Activated naive CD8-positive, alpha-beta T cell treated with anti-CD3 and anti-CD28 coated beads, Interleukin-2, amount 10 ng/mL, durations not matched to agents 7 days and 5 days (primary cell): Measurements from ENCODE around the gene CDH16. TPM values are rescaled to one million over a fixed set of nuclear protein-coding genes. Genes with fewer than 3 reads are reported as not detected.
A peak's percentile ranks its signal among the peaks of the same experiment; 100 is the strongest.

Experiments used
- ATAC-seq: fragments of 150-1000 bp; cut with Tn5 transposase; one replicate; pipeline ENCODE4 v1.10.0; 2021; ENCODE audit warnings: low read depth, moderate library complexity
- POLR2A ChIA-PET: fragments of 350-600 bp; sonication (Branson Sonifier 250); formaldehyde crosslinking; loops from one replicate; lab custom pipeline; 2021; ENCODE audit warnings: antibody characterized with exemption; lab: Charles Lee
- DNase-seq: peaks from one replicate; pipeline ENCODE4 v3.0.0; 2021
- H3K27ac Mint-ChIP-seq: one replicate; pipeline ENCODE4 v1.8.0; 2022; ENCODE audit warnings: mild to moderate bottlenecking, mixed read lengths
- H3K27me3 Mint-ChIP-seq: one replicate; pipeline ENCODE4 v1.8.0; 2022; ENCODE audit warnings: mild to moderate bottlenecking, moderate library complexity, mixed read lengths
- H3K36me3 Mint-ChIP-seq: one replicate; pipeline ENCODE4 v1.8.0; 2021; ENCODE audit warnings: mild to moderate bottlenecking, mixed read lengths
- H3K4me1 Mint-ChIP-seq: one replicate; pipeline ENCODE4 v1.8.0; 2021; ENCODE audit warnings: mixed read lengths
- H3K4me3 Mint-ChIP-seq: one replicate; pipeline ENCODE4 v1.8.0; 2022; ENCODE audit warnings: mild to moderate bottlenecking, moderate library complexity, mixed read lengths
- H3K9me3 Mint-ChIP-seq: one replicate; pipeline ENCODE4 v1.8.0; 2021; ENCODE audit warnings: mixed read lengths
- total RNA-seq, 2 experiments: library from RNA; stranded (reverse); gene quantifications; one replicate each; pipeline ENCODE4 v1.2.3, GENCODE V29; 2021

The CDH16 gene
- total RNA-seq, 2 experiments from 2014 or later: not detected

- ATAC-seq (no peak), DNase-seq (no peak)
- POLR2A ChIA-PET: interaction anchor here (1.3 kb wide), 1 partner anchor 16 kb away, joined by 3 read pairs; no protein-coding TSS in a partner anchor
- Mint-ChIP-seq H3K27me3 (peaks cover 9% of the 10 kb centered on the region), H3K4me3 (no peak overlapping the region), H3K36me3 (no peaks in the 10 kb centered on the region), H3K27ac (no peak overlapping the region), H3K9me3 (no peaks in the 10 kb centered on the region), H3K4me1 (peaks cover 7% of the 10 kb centered on the region)
Measured at GRCh38 chr16:66910175-66910940, 8.3 kb downstream of the CDH16 start.

- Mint-ChIP-seq H3K4me3 (no peak overlapping the region), H3K9me3 (no peaks in the 10 kb centered on the region), H3K36me3 (no peaks in the 10 kb centered on the region), H3K4me1 (peaks cover 7% of the 10 kb centered on the region), H3K27ac (no peak overlapping the region), H3K27me3 (peaks cover 3% of the 10 kb centered on the region)
- DNase-seq: no peak
- POLR2A ChIA-PET: no interaction called here
- no peak for ATAC-seq
Measured at GRCh38 chr16:66908762-66909559, 9.7 kb downstream of the CDH16 start.

GRCh38 chr16:66908116-66908515 lies 10.6 kb downstream of the CDH16 start:
- peaks cover 3% of the 10 kb centered on the region for H3K27me3 Mint-ChIP-seq
- H3K4me1 Mint-ChIP-seq: peaks cover 7% of the 10 kb centered on the region
- H3K4me3 Mint-ChIP-seq: no peak overlapping the region
- ATAC-seq: no peak
- POLR2A ChIA-PET: no interaction called here
- no peak for DNase-seq
- no peak overlapping the region for H3K27ac Mint-ChIP-seq
- no peaks in the 10 kb centered on the region for H3K36me3 Mint-ChIP-seq
- no peaks in the 10 kb centered on the region for H3K9me3 Mint-ChIP-seq

- no peak overlapping the region for H3K4me3 Mint-ChIP-seq
- POLR2A ChIA-PET: no interaction called here
- H3K27me3 Mint-ChIP-seq: peaks cover 3% of the 10 kb centered on the region
- peaks cover 7% of the 10 kb centered on the region for H3K4me1 Mint-ChIP-seq
- no peaks in the 10 kb centered on the region for H3K9me3 Mint-ChIP-seq
- no peak for ATAC-seq
- H3K36me3 Mint-ChIP-seq: no peaks in the 10 kb centered on the region
- no peak for DNase-seq
- no peak overlapping the region for H3K27ac Mint-ChIP-seq
Measured at GRCh38 chr16:66906916-66907836, 11.5 kb downstream of the CDH16 start.

GRCh38 chr16:66905633-66906539 lies 12.8 kb downstream of the CDH16 start:
- peak overlapping the region; percentile 41 for H3K4me3 Mint-ChIP-seq
- H3K36me3 Mint-ChIP-seq: no peaks in the 10 kb centered on the region

GRCh38 chr16:66904846-66905632 lies 13.6 kb downstream of the CDH16 start:
- H3K27ac Mint-ChIP-seq: no peak overlapping the region

More at GRCh38 chr16:66905633-66906539, 12.8 kb downstream of the CDH16 start:
- Mint-ChIP-seq H3K27ac (peak overlapping the region; percentile 82), H3K27me3 (no peaks in the 10 kb centered on the region), H3K4me1 (peaks cover 7% of the 10 kb centered on the region), H3K9me3 (no peaks in the 10 kb centered on the region)
- peak; percentile 76 for ATAC-seq
- no peak for DNase-seq
- POLR2A ChIA-PET: interaction anchor here (1.3 kb wide), 1 partner anchor 13 kb away, joined by 5 read pairs; no protein-coding TSS in a partner anchor

GRCh38 chr16:66904428-66904845 lies 14.2 kb downstream of the CDH16 start:
- peaks cover 9% of the 10 kb centered on the region for H3K4me1 Mint-ChIP-seq
- no peaks in the 10 kb centered on the region for H3K36me3 Mint-ChIP-seq
- DNase-seq (no peak), ATAC-seq (no peak)
- no peak overlapping the region for H3K27ac Mint-ChIP-seq
- POLR2A ChIA-PET: no interaction called here
- no peaks in the 10 kb centered on the region for H3K27me3 Mint-ChIP-seq
- no peak overlapping the region for H3K4me3 Mint-ChIP-seq
- no peaks in the 10 kb centered on the region for H3K9me3 Mint-ChIP-seq

More at GRCh38 chr16:66904846-66905632, 13.6 kb downstream of the CDH16 start:
- H3K9me3 Mint-ChIP-seq: no peaks in the 10 kb centered on the region
- POLR2A ChIA-PET: interaction anchor here (1.3 kb wide), 1 partner anchor 13 kb away, joined by 5 read pairs; no protein-coding TSS in a partner anchor
- ATAC-seq: no peak
- peaks cover 7% of the 10 kb centered on the region for H3K4me1 Mint-ChIP-seq
- DNase-seq: no peak
- no peaks in the 10 kb centered on the region for H3K36me3 Mint-ChIP-seq
- H3K4me3 Mint-ChIP-seq: no peak overlapping the region
- H3K27me3 Mint-ChIP-seq: no peaks in the 10 kb centered on the region

- H3K36me3 Mint-ChIP-seq: no peaks in the 10 kb centered on the region
- H3K4me3 Mint-ChIP-seq: no peak overlapping the region
- POLR2A ChIA-PET: no interaction called here
- peaks cover 1% of the 10 kb centered on the region for H3K27me3 Mint-ChIP-seq
- no peak overlapping the region for H3K27ac Mint-ChIP-seq
- ATAC-seq: no peak
- H3K9me3 Mint-ChIP-seq: no peaks in the 10 kb centered on the region
- peaks cover 10% of the 10 kb centered on the region for H3K4me1 Mint-ChIP-seq
- DNase-seq: no peak
Measured at GRCh38 chr16:66903544-66904427, 14.9 kb downstream of the CDH16 start.

- Mint-ChIP-seq H3K4me1 (peaks cover 11% of the 10 kb centered on the region), H3K9me3 (no peaks in the 10 kb centered on the region), H3K27me3 (peaks cover 3% of the 10 kb centered on the region), H3K27ac (no peak overlapping the region), H3K4me3 (no peak overlapping the region), H3K36me3 (no peaks in the 10 kb centered on the region)
- POLR2A ChIA-PET: no interaction called here
- DNase-seq: no peak
- ATAC-seq: no peak
Measured at GRCh38 chr16:66902648-66903543, 15.8 kb downstream of the CDH16 start.

- Mint-ChIP-seq H3K27ac (no peak overlapping the region), H3K4me1 (peaks cover 11% of the 10 kb centered on the region), H3K9me3 (no peaks in the 10 kb centered on the region), H3K4me3 (no peak overlapping the region), H3K36me3 (no peaks in the 10 kb centered on the region), H3K27me3 (peaks cover 3% of the 10 kb centered on the region)
- DNase-seq (no peak), ATAC-seq (no peak)
- POLR2A ChIA-PET: no interaction called here
Measured at GRCh38 chr16:66901626-66902025, 17.1 kb downstream of the CDH16 start.
